GM21786 (cell line): ENCODE data around the gene FILIP1L.
"Not testable (repeated sequence)": the region's sequence is repeated elsewhere in the genome, so short reads cannot be mapped to it uniquely, and the experiment has no call there.

Experiments used
- ATAC-seq: cut with Tn5 transposase; IDR thresholded peaks from one replicate; pipeline ENCODE4 v1.9.1; 2021; ENCODE audit not compliant: unreplicated experiment

The FILIP1L gene

GRCh38 chr3:100075851-100076730, 38.2 kb downstream of the FILIP1L start:
- ATAC-seq, result no peak

DNA sequence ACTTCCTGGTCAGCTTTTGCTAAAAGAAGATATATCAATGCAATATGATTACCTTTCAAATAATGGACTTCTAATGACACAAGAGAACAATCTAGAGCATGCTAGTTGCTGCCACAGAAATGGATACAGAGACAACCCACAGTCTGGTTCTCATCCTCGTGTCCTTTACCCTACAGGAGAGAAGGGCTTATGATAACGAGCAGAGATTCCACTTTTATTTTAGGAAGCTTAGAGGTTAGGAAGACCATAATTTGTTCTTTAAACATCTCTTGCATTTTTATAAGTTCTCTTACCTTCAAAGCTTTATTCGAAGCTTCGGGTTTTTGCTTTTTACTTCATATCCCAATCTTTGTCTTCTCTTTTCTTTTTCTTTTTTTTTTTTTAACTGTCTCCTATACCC, 39.1 kb downstream of the FILIP1L start:
- no peak for ATAC-seq

GRCh38 chr3:100073714-100074307, 40.5 kb downstream of the FILIP1L start:
- ATAC-seq, result no peak

- no peak for ATAC-seq
Observed at GRCh38 chr3:100073049-100073713, 41.1 kb downstream of the FILIP1L start.

- ATAC-seq, result peak; percentile 48
Observed at GRCh38 chr3:100072326-100073048, 41.8 kb downstream of the FILIP1L start.

GRCh38 chr3:100069472-100069871, 44.8 kb downstream of the FILIP1L start:
- ATAC-seq, result no peak

- peak; percentile 61 for ATAC-seq
Observed at GRCh38 chr3:100068826-100069225, 45.5 kb downstream of the FILIP1L start.

- ATAC-seq, result no peak
Observed at GRCh38 chr3:100067589-100067988, 46.7 kb downstream of the FILIP1L start.

- no peak for ATAC-seq
Observed at GRCh38 chr3:100063929-100064461, 50.3 kb downstream of the FILIP1L start.

DNA sequence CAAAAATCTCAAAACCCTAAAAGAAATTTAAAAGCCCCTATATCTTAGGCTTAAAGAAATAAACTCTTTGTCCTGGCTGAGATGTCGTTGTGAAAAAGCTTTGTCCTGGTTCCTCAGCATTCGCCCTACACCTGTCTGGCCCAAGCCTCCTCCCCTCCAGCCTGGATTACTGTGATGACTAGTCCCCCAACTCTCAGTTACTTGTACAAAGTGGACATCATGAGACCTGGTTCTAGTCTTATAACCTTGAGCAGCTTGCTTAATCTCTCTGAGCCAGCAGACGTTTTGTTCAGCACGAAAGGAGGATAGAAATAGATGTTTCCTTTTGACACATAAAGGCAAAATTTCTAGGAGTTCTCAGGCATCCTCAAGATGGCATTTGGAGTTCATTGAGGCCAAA, 51.6 kb downstream of the FILIP1L start:
- no peak for ATAC-seq

DNA sequence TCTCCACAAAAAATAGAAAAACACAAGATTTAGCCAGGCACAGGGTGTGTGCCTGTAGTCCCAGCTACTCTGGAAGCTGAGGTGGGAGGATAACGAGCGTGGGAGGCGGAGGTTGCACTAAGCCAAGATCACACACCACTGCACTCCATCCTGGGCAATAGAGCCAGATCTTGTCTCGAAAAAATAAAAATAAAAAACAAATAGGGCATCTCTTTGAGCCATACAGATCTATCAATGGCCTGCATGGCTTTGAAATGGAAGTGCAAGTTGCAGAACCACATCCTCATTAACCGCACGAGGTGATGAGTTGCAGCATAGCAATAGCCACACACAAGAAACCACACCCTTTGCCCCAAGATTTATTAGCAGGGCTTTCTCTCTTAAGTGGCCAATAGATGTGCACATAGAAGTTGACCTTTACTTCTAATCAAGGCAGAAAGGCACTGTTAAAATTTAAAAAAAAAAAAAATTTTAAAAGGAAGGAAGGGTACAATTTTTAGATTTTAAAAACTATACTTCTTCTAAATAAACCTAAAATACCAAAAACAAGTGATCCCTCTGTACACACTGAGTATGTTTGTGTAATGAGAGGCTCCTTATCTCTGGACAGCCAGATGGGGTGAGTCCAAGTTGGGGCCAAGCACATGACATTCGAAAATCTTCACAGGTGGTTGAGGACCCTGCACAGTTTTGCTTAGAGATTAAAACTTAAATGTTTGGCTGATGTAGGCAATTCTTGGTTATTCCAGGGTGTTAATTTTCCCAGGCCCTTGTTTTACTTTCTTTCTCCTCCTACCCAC, 53.4 kb downstream of the FILIP1L start:
- peak; percentile 64 for ATAC-seq

DNA sequence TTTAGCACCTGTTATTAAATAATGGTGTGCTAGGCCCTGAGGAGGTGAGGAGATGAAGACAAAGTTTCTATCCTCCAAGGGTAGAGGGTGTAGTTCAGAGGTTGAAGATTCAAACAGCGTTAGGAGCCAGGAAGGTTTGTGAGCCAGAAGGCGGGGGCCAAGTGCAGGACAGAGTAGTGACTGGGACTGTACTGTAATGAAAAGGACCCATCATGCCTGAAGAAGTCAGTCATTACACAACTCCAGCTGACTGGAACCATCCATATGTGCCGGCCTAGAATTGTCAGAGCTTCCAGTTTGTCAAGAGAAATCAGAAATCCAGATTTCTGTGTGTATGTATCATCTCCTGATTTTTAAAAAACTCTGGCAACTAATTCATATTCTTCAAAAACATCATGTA, 54.8 kb downstream of the FILIP1L start:
- ATAC-seq, result no peak

GRCh38 chr3:100057716-100058575, 56.4 kb downstream of the FILIP1L start:
- no peak for ATAC-seq

- ATAC-seq, result no peak
Observed at GRCh38 chr3:100053951-100054620, 60.2 kb downstream of the FILIP1L start.

GRCh38 chr3:100051513-100051912, 62.8 kb downstream of the FILIP1L start:
- not testable (repeated sequence) for ATAC-seq

DNA sequence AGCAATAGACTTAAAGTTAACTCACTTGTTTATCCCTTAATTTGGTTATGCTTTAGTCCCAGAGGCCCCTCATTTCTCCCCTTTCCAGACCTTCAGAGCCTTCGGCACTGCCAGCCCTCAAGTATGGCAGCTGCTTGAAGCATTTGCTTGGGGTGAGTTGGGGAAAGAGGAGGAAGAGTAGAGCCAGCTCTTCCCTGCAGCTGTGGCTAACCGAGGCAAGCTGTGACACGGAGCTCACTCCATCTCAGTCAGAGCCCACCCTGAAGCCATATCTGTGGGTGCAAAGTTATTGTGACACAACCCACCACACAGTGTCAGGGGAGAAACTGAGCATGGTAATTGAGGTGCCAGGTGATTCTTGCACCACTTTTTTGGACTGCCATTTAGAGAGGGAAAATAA, 66.1 kb downstream of the FILIP1L start:
- no peak for ATAC-seq

- ATAC-seq, result peak; percentile 83
Observed at GRCh38 chr3:100047455-100048141, 66.7 kb downstream of the FILIP1L start.

GRCh38 chr3:100046986-100047385, 67.3 kb downstream of the FILIP1L start:
- no peak for ATAC-seq
